Measurements from ENCODE around the gene AGFG1.

DNA sequence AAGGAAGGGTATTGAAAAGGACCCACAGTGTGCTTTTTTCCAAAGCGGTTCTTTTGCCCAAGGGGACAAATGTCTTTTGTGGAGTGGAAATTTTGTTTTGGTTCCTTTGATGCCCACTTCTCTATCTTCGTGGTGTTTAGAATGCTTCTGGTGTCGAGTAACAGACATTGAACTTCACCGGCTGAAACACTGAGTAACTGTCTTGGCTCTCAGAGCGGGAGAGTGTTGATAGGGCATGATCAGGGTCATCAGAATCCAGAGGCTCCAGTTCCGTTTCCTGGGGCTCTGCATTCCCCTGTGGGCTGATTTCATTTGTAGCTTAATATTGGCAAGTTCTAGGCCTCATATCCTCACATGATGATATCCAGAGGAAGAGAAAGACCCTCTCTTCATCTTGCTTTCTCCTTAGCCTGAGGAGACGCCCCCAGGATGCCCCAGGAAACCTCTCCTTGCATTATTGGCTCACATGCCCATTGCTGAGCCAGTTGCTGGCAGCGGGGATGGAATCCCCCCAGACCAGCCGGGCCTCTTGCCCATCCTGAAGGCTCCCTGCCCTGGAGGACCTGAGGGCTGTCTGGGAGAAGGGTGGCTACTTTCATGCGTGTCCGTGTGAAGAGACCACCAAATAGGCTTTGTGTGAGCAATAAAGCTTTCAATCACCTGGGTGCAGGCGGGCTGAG, 27.9 kb upstream of the AGFG1 start:
- TF ChIP-seq, protein P1, sequence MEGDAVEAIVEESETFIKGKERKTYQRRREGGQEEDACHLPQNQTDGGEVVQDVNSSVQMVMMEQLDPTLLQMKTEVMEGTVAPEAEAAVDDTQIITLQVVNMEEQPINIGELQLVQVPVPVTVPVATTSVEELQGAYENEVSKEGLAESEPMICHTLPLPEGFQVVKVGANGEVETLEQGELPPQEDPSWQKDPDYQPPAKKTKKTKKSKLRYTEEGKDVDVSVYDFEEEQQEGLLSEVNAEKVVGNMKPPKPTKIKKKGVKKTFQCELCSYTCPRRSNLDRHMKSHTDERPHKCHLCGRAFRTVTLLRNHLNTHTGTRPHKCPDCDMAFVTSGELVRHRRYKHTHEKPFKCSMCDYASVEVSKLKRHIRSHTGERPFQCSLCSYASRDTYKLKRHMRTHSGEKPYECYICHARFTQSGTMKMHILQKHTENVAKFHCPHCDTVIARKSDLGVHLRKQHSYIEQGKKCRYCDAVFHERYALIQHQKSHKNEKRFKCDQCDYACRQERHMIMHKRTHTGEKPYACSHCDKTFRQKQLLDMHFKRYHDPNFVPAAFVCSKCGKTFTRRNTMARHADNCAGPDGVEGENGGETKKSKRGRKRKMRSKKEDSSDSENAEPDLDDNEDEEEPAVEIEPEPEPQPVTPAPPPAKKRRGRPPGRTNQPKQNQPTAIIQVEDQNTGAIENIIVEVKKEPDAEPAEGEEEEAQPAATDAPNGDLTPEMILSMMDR (IDR thresholded peaks at IDR 0.05), result no peak
- TF ChIP-seq POLR2A (IDR thresholded peaks at IDR 0.05), result no peak

Data from body of pancreas (tissue), 4 donors.